MM.1S (cell line): ENCODE data around the gene KCND3.

ENCODE experiments used
- EZH2 ChIP-seq: fragments of 300-600 bp; sonication (generic); optimal IDR thresholded peaks from 2 replicates; pipeline ENCODE3; 2017; ENCODE audit warnings: low read depth, mild to moderate bottlenecking, antibody characterized with exemption, low read length, mixed read lengths
- TF ChIP-seq, protein P1 (sequence below): fragments of 300-600 bp; sonication (generic); IDR thresholded peaks from 2 replicates; pipeline ENCODE4 v1.5.1; 2016; ENCODE audit warnings: antibody characterized with exemption, low read length, mixed read lengths

DNA sequence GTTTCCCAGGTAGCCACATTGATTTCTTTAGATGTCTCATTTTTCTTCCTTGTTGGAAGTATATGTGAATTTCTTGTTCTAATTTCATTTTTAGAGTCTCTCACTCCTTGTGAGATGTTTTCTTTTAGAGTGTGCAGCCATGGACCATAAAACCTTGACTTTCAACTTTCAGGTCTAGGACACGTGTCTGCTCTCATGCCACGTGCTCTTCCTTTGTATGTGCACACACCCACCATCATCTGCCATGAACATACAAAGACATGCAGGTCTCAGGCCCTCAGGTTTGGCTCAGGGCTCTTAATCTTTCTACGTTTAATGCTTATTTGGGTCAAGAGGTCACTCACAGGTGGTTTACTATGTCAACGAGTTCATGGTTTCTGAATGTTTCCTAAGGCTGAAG, 163.2 kb downstream of the KCND3 start:
- no peak for TF ChIP-seq EZH2
- TF ChIP-seq, protein P1, sequence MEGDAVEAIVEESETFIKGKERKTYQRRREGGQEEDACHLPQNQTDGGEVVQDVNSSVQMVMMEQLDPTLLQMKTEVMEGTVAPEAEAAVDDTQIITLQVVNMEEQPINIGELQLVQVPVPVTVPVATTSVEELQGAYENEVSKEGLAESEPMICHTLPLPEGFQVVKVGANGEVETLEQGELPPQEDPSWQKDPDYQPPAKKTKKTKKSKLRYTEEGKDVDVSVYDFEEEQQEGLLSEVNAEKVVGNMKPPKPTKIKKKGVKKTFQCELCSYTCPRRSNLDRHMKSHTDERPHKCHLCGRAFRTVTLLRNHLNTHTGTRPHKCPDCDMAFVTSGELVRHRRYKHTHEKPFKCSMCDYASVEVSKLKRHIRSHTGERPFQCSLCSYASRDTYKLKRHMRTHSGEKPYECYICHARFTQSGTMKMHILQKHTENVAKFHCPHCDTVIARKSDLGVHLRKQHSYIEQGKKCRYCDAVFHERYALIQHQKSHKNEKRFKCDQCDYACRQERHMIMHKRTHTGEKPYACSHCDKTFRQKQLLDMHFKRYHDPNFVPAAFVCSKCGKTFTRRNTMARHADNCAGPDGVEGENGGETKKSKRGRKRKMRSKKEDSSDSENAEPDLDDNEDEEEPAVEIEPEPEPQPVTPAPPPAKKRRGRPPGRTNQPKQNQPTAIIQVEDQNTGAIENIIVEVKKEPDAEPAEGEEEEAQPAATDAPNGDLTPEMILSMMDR, result no peak
